GM18868 (cell line): ENCODE results near the gene TENM4.

ENCODE experiments used
- ATAC-seq: cut with Tn5 transposase; IDR thresholded peaks from one replicate; pipeline ENCODE4 v1.9.1; 2021; ENCODE audit warnings: mild to moderate bottlenecking, moderate library complexity; ENCODE audit not compliant: unreplicated experiment

TENM4 gene

DNA sequence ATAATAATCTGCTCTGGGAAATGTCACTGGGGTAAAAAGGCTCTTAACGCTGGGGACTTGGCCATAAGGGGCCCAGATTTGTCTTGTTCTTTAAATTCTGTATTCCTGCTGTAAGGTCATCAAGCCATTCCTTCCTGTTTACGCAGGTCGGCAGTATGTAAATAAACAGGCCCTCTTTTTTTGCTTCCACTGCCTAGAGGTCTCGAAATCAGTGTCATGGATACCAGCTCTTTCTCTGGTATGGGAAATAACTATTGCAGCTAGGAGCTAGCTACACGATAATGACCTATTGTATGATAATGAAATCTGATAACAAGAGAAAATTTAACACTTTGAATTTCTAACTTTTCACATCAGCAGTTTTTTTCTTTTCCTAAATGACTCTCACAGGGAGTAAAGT, 657.0 kb downstream of the TENM4 start:
- ATAC-seq, result no peak

DNA sequence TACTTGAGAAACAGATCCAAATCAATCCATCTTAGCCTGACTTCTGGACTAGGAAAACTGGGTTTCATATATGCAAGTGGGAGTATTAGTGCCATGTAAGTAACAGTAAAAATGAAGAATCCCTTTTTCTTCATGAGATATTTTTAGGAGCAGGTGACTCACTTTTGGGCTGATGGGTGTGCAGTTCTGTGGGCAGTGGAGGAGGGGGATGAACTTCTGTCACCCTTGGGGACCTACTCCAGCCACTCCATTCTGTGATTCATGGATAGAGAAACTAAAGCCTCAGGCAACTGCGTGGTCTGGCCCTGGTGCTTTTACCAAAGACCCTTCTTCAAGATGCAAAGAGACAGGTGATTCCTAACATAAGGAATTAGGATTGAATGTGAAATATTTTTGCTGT, 657.5 kb downstream of the TENM4 start:
- ATAC-seq, result no peak

DNA sequence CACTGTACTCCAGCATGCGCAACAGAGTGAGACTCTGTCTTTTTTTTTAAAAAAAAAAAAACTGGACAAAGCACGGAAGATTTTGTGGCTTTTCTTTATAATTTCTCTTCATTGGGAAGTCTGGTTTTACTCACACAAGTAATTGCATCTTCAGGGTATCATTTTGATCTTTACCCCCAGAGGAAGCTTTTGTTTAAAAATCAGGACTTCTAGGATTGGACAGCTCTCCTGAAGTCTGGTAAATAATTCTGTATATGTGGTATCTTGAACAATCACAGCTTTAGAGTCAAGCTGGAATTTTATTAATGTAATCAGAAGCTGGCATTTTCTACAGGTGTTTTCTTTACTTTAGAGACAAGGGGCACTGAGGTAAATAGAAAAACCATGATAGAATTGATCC, 658.1 kb downstream of the TENM4 start:
- no peak for ATAC-seq

- no peak for ATAC-seq
These were observed 659.9 kb downstream of the TENM4 start for GRCh38 chr11:78780889-78781288.

DNA sequence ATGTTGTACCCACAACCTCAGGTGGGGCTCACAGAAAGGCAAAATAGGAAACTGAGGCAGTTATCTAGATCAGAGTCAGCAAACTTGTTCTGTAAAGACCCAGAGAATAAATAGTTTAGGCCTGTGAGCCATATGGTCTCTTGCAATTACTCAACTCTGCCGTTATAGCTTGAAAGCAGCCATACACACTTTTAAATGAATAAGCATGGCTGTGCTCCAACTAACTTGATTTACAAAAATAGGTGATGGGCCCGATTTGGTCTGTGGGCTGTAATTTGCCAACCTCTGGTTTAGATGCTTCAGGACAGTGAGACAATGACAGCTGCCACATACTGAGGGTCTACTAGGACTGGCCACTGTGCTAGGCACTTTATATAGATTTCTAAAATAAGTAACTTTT, 667.3 kb downstream of the TENM4 start:
- ATAC-seq, result no peak

- no peak for ATAC-seq
These were observed 667.8 kb downstream of the TENM4 start for GRCh38 chr11:78773077-78773476.

DNA sequence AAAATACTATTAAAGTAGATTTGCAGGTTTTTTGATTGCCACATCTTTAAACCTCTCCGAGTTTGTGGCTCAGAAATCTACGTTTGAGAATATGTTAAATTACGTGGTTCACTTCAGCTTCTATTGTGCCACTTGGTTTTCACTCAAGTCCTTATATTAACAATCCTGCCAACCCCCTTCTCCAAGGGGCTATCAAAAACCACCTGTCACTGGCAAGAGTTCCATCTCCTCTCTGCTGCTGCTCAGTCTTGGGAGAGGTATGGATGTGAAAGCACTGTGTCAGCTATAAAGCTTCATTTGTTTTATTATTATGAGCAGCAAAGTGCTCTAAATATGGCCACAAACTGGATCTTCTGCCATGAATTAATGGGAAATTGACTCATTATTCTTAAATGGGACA, 668.6 kb downstream of the TENM4 start:
- ATAC-seq, result no peak

GRCh38 chr11:78770931-78771330, 669.9 kb downstream of the TENM4 start:
- ATAC-seq, result no peak

- ATAC-seq, result no peak
These were observed 671.9 kb downstream of the TENM4 start for GRCh38 chr11:78768971-78769370.

- ATAC-seq, result no peak
These were observed 672.5 kb downstream of the TENM4 start for GRCh38 chr11:78768345-78768744.

GRCh38 chr11:78767027-78767932, 673.5 kb downstream of the TENM4 start:
- no peak for ATAC-seq

DNA sequence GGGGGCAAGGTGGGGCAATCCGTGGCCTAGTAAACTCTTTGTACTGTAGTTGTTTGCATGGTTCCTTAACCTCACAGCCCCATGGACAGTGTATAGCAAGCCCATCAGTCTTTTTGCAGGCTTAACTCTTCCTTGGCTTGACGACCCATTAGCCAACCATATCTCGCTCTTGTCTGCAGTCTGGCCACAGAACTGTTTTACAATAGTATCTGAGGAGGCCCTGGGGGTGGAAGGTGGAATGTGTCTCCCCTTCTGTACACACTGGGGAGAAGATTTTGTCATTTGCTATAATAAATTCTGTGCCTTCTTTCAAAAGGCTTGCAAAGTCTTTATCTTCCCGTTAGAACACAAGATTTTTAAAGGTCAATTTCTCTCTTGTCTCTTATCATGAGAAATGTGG, 675.9 kb downstream of the TENM4 start:
- no peak for ATAC-seq

GRCh38 chr11:78763664-78764063, 677.2 kb downstream of the TENM4 start:
- ATAC-seq, result no peak

DNA sequence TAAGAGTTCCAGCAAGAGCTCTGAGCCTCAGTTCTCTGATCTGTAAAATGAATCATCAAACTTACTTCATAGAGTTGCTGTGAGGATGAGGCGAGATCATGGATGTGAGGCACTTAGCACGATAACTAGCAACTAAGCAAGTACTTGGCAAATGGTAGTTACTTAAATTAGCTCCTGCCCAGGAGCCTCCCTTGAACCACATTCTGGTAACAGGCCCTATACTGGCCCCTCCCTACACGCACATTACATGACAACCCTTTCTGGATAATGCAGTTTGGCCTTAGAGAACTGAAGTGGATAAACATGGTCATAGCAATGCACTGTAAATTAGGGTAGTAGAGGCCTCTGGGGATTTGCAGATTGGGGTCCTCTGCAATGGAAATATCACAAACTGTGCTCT, 678.7 kb downstream of the TENM4 start:
- ATAC-seq, result no peak

DNA sequence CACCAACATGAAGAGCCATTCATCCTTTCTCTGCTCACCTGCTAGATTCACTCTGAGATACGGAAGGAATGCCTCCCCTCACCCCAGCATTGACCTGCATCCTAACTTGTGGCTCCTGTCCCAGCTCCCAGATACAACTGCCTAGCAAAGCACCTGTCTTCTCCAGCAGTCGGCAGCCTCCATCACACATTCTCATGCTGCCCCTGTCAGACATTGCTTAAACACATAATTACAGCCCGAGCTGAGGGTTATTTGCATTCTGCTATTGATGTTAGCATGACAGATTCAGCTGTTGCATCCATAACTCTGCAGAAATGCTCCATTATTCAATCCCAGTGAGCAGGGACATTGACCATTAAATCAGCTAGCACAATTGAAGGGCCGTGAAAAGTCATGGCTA, 681.8 kb downstream of the TENM4 start:
- ATAC-seq, result no peak

GRCh38 chr11:78753297-78753696, 687.5 kb downstream of the TENM4 start:
- ATAC-seq, result no peak

DNA sequence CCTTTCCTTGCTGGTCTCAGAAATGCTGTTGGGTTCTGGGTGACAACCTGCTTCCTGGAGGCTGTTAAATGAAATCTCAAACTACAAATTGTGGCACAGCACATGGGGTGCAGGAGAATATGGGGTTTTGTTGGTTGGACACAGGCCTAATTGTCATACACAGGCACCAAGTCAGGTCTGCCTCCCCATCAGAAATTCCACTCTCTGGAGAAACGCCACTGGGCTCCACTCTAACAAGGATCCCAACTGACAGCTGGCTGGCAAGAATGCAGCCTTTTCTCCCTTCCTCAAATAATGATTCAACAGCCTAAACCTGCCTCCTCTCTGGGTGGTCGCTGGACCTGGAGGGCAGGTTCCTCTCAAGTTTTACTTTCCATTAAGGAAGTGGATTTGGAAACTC, 688.3 kb downstream of the TENM4 start:
- ATAC-seq, result no peak

GRCh38 chr11:78748918-78749690, 691.7 kb downstream of the TENM4 start:
- ATAC-seq, result no peak

DNA sequence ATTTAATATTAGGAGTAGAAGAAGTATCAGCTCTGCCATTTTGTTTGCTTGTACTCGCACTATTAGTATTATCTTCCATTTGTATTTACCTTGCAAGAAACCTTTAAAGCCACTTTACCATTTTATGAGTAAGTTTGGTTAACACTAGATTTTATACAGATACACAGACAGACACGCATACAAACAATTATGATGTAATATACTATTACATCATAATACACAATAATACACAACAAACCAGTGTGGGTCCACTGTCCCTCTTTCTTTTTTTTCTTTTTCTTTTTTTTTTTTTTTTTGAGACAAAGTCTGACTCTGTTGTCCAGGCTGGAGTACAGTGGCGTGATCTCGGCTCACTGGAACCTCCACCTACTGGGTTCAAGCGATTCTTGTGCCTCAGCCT, 695.9 kb downstream of the TENM4 start:
- no peak for ATAC-seq

DNA sequence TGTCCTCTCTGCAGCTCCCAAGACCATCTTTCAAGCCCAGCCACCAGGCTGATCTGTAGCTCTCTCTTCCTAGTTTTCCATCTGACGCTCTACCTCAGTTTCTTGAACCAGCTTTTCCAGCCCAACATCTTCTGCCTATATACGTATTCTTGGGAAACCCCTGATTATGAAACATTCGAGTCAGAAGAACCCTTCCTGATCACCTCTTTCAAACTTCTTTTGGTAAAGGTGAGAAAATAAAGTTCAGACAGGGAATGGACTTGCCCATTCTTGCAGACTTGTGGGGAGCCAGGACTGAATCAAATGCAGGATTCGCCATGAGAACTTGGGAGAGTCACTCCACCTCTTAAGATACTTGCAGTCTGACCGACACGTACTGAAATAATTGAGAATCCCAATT, 696.6 kb downstream of the TENM4 start:
- ATAC-seq, result no peak

- ATAC-seq, result no peak
These were observed 698.4 kb downstream of the TENM4 start for GRCh38 chr11:78742430-78742829.

GRCh38 chr11:78741741-78742140, 699.1 kb downstream of the TENM4 start:
- no peak for ATAC-seq
